HepG2 (cell line): ENCODE data around the gene SLC22A23. TPM values are rescaled to one million over a fixed set of nuclear protein-coding genes. Genes with fewer than 3 reads are reported as not detected.

Experiments used
- AGO2 ChIP-seq: fragments of 200-400 bp; formaldehyde crosslinking; optimal IDR thresholded peaks from 2 replicates; pipeline ENCODE3; 2017; ENCODE audit warnings: mild to moderate bottlenecking, low read depth, low read length, moderate library complexity
- FOSL1 ChIP-seq: sonication (generic); formaldehyde crosslinking; IDR thresholded peaks from 2 replicates; pipeline ENCODE4 v1.9.0; 2021; ENCODE audit warnings: missing genetic modification reagents, borderline replicate concordance
- HINFP ChIP-seq: sonication (generic); formaldehyde crosslinking; IDR thresholded peaks from 2 replicates; pipeline ENCODE4 v1.4.0; 2020; ENCODE audit warnings: low read depth, mild to moderate bottlenecking, missing genetic modification reagents
- HOXA7 ChIP-seq: sonication (generic); formaldehyde crosslinking; IDR thresholded peaks from 2 replicates; pipeline ENCODE4 v1.8.1; 2022; ENCODE audit warnings: mild to moderate bottlenecking, missing genetic modification reagents, moderate library complexity
- IRF9 ChIP-seq: sonication (generic); formaldehyde crosslinking; IDR thresholded peaks from 2 replicates; pipeline ENCODE4 v1.8.0; 2022; ENCODE audit warnings: missing genetic modification reagents, mild to moderate bottlenecking, borderline replicate concordance
- MATR3 ChIP-seq: sonication (generic); formaldehyde crosslinking; IDR thresholded peaks from 2 replicates; pipeline ENCODE4 v1.4.0; 2020; ENCODE audit warnings: missing genetic modification reagents
- MED1 ChIP-seq: sonication (generic); formaldehyde crosslinking; IDR thresholded peaks from 2 replicates; pipeline ENCODE4 v1.4.0; 2020; ENCODE audit warnings: missing genetic modification reagents
- MEIS2 ChIP-seq: sonication (generic); formaldehyde crosslinking; IDR thresholded peaks from 2 replicates; pipeline ENCODE4 v1.9.0; 2021; ENCODE audit warnings: mild to moderate bottlenecking, missing genetic modification reagents
- NCOR1 ChIP-seq: fragments of 200-600 bp; sonication (generic); IDR thresholded peaks from 2 replicates; pipeline ENCODE4 v1.7.0; 2017; ENCODE audit warnings: antibody characterized with exemption, low read length, borderline replicate concordance
- NPAS2 ChIP-seq: sonication (generic); formaldehyde crosslinking; IDR thresholded peaks from 2 replicates; pipeline ENCODE4 v1.8.0; 2022; ENCODE audit warnings: mild to moderate bottlenecking, missing genetic modification reagents, borderline replicate concordance
- PAX8 ChIP-seq: sonication (generic); formaldehyde crosslinking; IDR thresholded peaks from 2 replicates; pipeline ENCODE4 v1.8.0; 2022; ENCODE audit warnings: mild to moderate bottlenecking, missing genetic modification reagents, borderline replicate concordance
- RCOR2 ChIP-seq: IDR thresholded peaks from 2 replicates; pipeline ENCODE4 v1.6.1; 2016; ENCODE audit warnings: missing biosample characterization, missing genetic modification reagents
- SIN3A ChIP-seq: IDR thresholded peaks from 2 replicates; pipeline ENCODE4 v1.6.1; 2011; ENCODE audit warnings: low read depth, mild to moderate bottlenecking, control low read depth, low read length, borderline replicate concordance
- SNAI1 ChIP-seq: sonication (generic); formaldehyde crosslinking; IDR thresholded peaks from 2 replicates; pipeline ENCODE4 v1.5.0; 2020; ENCODE audit warnings: mild to moderate bottlenecking, missing genetic modification reagents, borderline replicate concordance
- SYNCRIP ChIP-seq: fragments of 200-400 bp; formaldehyde crosslinking; IDR thresholded peaks from 2 replicates; pipeline ENCODE4 v1.6.1; 2018; ENCODE audit warnings: mild to moderate bottlenecking, low read depth, low read length; ENCODE audit not compliant: insufficient read depth
- TEAD3 ChIP-seq: optimal IDR thresholded peaks from 2 replicates; pipeline ENCODE3; 2016; ENCODE audit warnings: borderline replicate concordance
- ZNF101 ChIP-seq: sonication (generic); formaldehyde crosslinking; IDR thresholded peaks from 2 replicates; pipeline ENCODE4 v1.4.0; 2020; ENCODE audit warnings: mild to moderate bottlenecking, low read depth, missing genetic modification reagents, borderline replicate concordance
- ZNF577 ChIP-seq: sonication (generic); formaldehyde crosslinking; IDR thresholded peaks from 2 replicates; pipeline ENCODE4 v1.4.0; 2020; ENCODE audit warnings: mild to moderate bottlenecking, low read depth, missing genetic modification reagents, borderline replicate concordance
- ZNF772 ChIP-seq: sonication (generic); formaldehyde crosslinking; IDR thresholded peaks from 2 replicates; pipeline ENCODE4 v1.5.0; 2020; ENCODE audit warnings: mild to moderate bottlenecking, missing genetic modification reagents
- ZUFSP ChIP-seq: sonication (generic); formaldehyde crosslinking; IDR thresholded peaks from 2 replicates; pipeline ENCODE4 v1.9.0; 2021; ENCODE audit warnings: missing genetic modification reagents, mild to moderate bottlenecking, borderline replicate concordance
- polyA plus RNA-seq, 8 experiments: library from polyadenylated mRNA; depleted of rRNA in 3 of 8; stranded (reverse) in 7 of 8; unstranded in 1 of 8; fragments of >200 nt; fragmentation: Illumina TruSeq in 4 of 8; extraction: Trizol in 4 of 8; gene quantifications; 2 replicates each; pipeline versions ENCODE4 v1.2.1 to v1.2.3, GENCODE V29; 2011 to 2016; ENCODE audit warnings: low read depth in 4 of 8, missing spikeins in 1 of 8, mixed read lengths in 1 of 8; ENCODE audit not compliant: insufficient read depth in 1 of 8
- total RNA-seq, 5 experiments: library from RNA; depleted of rRNA; stranded (reverse); fragments of >200 nt; fragmentation: Illumina TruSeq; extraction: Trizol; gene quantifications; 2 replicates each; pipeline ENCODE4 v1.2.3, GENCODE V29; 2016; ENCODE audit warnings: low read depth in 1 of 5
- TF ChIP-seq, protein P1 (sequence below): sonication (generic); formaldehyde crosslinking; IDR thresholded peaks from 2 replicates; pipeline ENCODE4 v1.8.1; 2022; ENCODE audit warnings: mild to moderate bottlenecking, missing genetic modification reagents
- TF ChIP-seq, protein P2 (sequence below): sonication (generic); formaldehyde crosslinking; IDR thresholded peaks from 2 replicates; pipeline ENCODE4 v1.4.0; 2020; ENCODE audit warnings: missing genetic modification reagents

The SLC22A23 gene
- total and polyA plus RNA-seq, 2 of the 13 experiments (the other 11 are each of a cell fraction or from before 2014, with no cell fraction given), result 11.8 to 17.5 TPM

GRCh38 chr6:3363296-3364025 is 93.4 kb downstream of the SLC22A23 start (continued):
- TF ChIP-seq MED1 (CRISPR knock-in tag) (peak; percentile 23; the same call in 1 of the 2 replicates), RCOR2 (CRISPR knock-in tag) (no peak), ZNF101 (CRISPR knock-in tag) (no peak), HINFP (no peak), IRF9 (CRISPR knock-in tag) (0 out of 2 replicates have a peak, but pooled peaks have one; percentile 14), ZNF577 (CRISPR knock-in tag) (no peak), SIN3A (no peak), TEAD3 (CRISPR knock-in tag) (peak; percentile 23), SNAI1 (no peak), NCOR1 (no peak), MATR3 (CRISPR knock-in tag) (no peak), PAX8 (CRISPR knock-in tag) (no peak), ZUFSP (CRISPR knock-in tag) (no peak), MEIS2 (CRISPR knock-in tag) (no peak), HOXA7 (CRISPR knock-in tag) (no peak), ZNF772 (CRISPR knock-in tag) (peak; percentile 52; the same call in 1 of the 2 replicates), NPAS2 (no peak), SYNCRIP (no peak), AGO2 (peak; percentile 45), FOSL1 (peak; percentile 50; the same call in 1 of the 2 replicates)
- TF ChIP-seq, protein P1, sequence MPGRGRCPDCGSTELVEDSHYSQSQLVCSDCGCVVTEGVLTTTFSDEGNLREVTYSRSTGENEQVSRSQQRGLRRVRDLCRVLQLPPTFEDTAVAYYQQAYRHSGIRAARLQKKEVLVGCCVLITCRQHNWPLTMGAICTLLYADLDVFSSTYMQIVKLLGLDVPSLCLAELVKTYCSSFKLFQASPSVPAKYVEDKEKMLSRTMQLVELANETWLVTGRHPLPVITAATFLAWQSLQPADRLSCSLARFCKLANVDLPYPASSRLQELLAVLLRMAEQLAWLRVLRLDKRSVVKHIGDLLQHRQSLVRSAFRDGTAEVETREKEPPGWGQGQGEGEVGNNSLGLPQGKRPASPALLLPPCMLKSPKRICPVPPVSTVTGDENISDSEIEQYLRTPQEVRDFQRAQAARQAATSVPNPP, result no peak
- TF ChIP-seq, protein P2, sequence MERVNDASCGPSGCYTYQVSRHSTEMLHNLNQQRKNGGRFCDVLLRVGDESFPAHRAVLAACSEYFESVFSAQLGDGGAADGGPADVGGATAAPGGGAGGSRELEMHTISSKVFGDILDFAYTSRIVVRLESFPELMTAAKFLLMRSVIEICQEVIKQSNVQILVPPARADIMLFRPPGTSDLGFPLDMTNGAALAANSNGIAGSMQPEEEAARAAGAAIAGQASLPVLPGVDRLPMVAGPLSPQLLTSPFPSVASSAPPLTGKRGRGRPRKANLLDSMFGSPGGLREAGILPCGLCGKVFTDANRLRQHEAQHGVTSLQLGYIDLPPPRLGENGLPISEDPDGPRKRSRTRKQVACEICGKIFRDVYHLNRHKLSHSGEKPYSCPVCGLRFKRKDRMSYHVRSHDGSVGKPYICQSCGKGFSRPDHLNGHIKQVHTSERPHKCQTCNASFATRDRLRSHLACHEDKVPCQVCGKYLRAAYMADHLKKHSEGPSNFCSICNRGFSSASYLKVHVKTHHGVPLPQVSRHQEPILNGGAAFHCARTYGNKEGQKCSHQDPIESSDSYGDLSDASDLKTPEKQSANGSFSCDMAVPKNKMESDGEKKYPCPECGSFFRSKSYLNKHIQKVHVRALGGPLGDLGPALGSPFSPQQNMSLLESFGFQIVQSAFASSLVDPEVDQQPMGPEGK (CRISPR knock-in tag), result 0 out of 2 replicates have a peak, but pooled peaks have one; percentile 21
